NT2/D1 (cell line): ENCODE data around the gene FAM118B.

ENCODE experiments used
- SUZ12 ChIP-seq: IDR thresholded peaks from 2 replicates; pipeline ENCODE4 v1.6.1; 2011; ENCODE audit not compliant: insufficient read length, insufficient read depth; ENCODE audit errors: extremely low read depth
- YY1 ChIP-seq: IDR thresholded peaks from 2 replicates; pipeline ENCODE4 v1.6.1; 2011; ENCODE audit not compliant: insufficient read length, insufficient read depth
- ZNF274 ChIP-seq: IDR thresholded peaks from 2 replicates; pipeline ENCODE4 v1.6.1; 2011; ENCODE audit warnings: mild to moderate bottlenecking, low read depth, low read length

DNA sequence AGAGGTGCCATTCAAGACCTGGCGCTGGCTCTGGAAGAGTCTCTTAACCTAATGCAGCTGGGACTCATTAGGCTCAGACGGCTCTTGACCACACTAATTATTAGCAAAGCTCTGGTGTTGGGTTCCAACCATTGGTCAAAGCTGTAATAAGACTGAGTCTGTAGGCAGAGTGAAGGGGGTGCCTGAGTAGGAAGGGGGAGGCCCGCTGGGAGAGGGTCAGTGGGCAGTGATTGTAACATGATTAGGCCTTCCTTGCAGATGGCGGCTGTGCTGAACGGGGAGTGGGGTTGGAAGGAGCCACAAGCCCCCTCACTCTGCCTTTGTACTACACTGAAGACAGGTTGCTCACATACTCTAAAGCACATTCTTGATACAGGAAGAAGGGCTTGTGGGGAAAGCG is 51.9 kb downstream of the FAM118B start:
- TF ChIP-seq ZNF274 (no peak), YY1 (no peak), SUZ12 (no peak)
